ENCODE data around the gene SMAD7. TPM values are rescaled to one million over a fixed set of nuclear protein-coding genes. Genes with fewer than 3 reads are reported as not detected.

Gene SMAD7
- total and polyA plus RNA-seq, 2 experiments from 2014 or later, result 11.8 to 29.8 TPM

DNA sequence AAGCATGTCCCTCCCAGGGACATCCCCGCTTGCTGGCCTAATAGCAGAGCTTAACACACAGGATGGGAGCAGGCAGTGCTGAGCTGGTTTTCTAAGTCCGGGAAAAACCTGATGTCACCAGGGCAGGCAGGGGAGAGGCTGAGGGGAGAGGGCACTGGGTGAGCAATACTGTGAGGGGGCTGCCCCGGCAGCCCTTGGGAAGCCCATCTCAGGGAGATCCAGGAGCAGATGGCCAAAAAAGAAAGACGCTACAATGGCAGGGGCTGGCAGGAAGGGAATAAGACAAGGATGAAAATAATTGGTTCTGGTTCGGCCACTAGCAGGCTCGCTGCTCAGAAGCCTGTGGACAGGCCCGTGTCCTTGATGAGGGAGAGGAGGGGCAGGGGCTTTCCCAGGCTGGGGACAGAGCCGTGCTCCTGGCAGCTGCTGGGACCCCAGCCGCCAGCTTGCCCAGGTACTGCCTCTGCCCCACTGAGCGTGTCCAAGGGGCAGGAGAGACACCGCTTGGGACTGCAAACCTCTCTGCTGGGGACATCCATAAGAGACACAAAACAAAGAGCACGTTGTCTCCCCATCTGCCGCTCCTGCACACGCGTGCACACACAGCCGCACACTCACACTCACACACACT is 30.2 kb downstream of the SMAD7 start:
- peaks cover 50% of the 10 kb centered on the region for H3K4me1 Mint-ChIP-seq
- Histone ChIP-seq H3K79me2 (replicated peaks; ENCODE audit: insufficient read depth) (peaks cover 53% of the 10 kb centered on the region), H2AFZ (no peak overlapping the region)

More for the DNA sequence above, 30.2 kb downstream of the SMAD7 start:
- no peak for TF ChIP-seq POLR2AphosphoS5 (IDR thresholded peaks at IDR 0.05; ENCODE audit: low read depth)
- TF ChIP-seq, protein P1, sequence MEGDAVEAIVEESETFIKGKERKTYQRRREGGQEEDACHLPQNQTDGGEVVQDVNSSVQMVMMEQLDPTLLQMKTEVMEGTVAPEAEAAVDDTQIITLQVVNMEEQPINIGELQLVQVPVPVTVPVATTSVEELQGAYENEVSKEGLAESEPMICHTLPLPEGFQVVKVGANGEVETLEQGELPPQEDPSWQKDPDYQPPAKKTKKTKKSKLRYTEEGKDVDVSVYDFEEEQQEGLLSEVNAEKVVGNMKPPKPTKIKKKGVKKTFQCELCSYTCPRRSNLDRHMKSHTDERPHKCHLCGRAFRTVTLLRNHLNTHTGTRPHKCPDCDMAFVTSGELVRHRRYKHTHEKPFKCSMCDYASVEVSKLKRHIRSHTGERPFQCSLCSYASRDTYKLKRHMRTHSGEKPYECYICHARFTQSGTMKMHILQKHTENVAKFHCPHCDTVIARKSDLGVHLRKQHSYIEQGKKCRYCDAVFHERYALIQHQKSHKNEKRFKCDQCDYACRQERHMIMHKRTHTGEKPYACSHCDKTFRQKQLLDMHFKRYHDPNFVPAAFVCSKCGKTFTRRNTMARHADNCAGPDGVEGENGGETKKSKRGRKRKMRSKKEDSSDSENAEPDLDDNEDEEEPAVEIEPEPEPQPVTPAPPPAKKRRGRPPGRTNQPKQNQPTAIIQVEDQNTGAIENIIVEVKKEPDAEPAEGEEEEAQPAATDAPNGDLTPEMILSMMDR (conservative IDR thresholded peaks at IDR 0.05; ENCODE audit: low read depth in 2 of 2), result no peak
- no peak for TF ChIP-seq ZNF331 (CRISPR knock-in tag; IDR thresholded peaks at IDR 0.05; ENCODE audit: low read depth)
- TF ChIP-seq NANOG (IDR thresholded peaks at IDR 0.05; ENCODE audit: borderline replicate concordance), result no peak
- TF ChIP-seq STAT1 (IDR thresholded peaks at IDR 0.05; ENCODE audit: unreplicated experiment), result no peak
- no peak for TF ChIP-seq CREB1 (CRISPR knock-in tag; IDR thresholded peaks at IDR 0.05; ENCODE audit: low read depth)
- TF ChIP-seq ETS1 (IDR thresholded peaks at IDR 0.05), result no peak
- no peak for TF ChIP-seq REST (IDR thresholded peaks at IDR 0.05; ENCODE audit: unreplicated experiment)
- TF ChIP-seq EZH2 (IDR thresholded peaks at IDR 0.05; ENCODE audit: low read depth, unreplicated experiment), result no peak
- TF ChIP-seq JUNB (IDR thresholded peaks at IDR 0.05; ENCODE audit: unreplicated experiment), result no peak
- TF ChIP-seq ZNF114 (CRISPR knock-in tag; IDR thresholded peaks at IDR 0.05), result no peak
- TF ChIP-seq EZH2phosphoT487 (IDR thresholded peaks at IDR 0.05; ENCODE audit: unreplicated experiment), result no peak
- TF ChIP-seq ZNF462 (CRISPR knock-in tag; IDR thresholded peaks at IDR 0.05), result no peak
- Mint-ChIP-seq H3K27ac (no peak overlapping the region), H3K4me3 (no peak overlapping the region), H3K27me3 (ENCODE audit: insufficient read depth, low read depth, poor library complexity) (peaks cover 15% of the 10 kb centered on the region), H3K36me3 (ENCODE audit: low read depth) (peaks cover 34% of the 10 kb centered on the region), H3K9me3 (0 out of 3 replicates have a peak, but pooled peaks cover 3% of the 10 kb centered on the region)
- Histone ChIP-seq H3K9me2 (ENCODE audit: insufficient read depth) (no peaks in the 10 kb centered on the region), H3K4me3 (no peak overlapping the region), H4K20me1 (replicated peaks; ENCODE audit: insufficient read depth) (peaks cover 28% of the 10 kb centered on the region), H3K4me2 (no peak overlapping the region), H3K36me3 (ENCODE audit: insufficient read depth) (no peaks in the 10 kb centered on the region), H3K27me3 (ENCODE audit: insufficient read depth) (no peaks in the 10 kb centered on the region), H3F3A (replicated peaks; ENCODE audit: low read depth) (peaks cover 19% of the 10 kb centered on the region), H3K4me1 (ENCODE audit: insufficient read depth) (peaks cover 24% of the 10 kb centered on the region), H3K27ac (ENCODE audit: low read depth) (no peak overlapping the region)
- ATAC-seq (no peak), DNase-seq (ENCODE audit: low spot score) (no peak)
